HTERT RPE-1 (cell line): ENCODE measurements around the gene TCOF1.

ENCODE experiments used
- in situ Hi-C: fragments of 300-500 bp; cut with MboI; formaldehyde crosslinking; loops from 4 replicates; pipeline ENCODE4 v1.14.3; 2020; ENCODE audit warnings: low sequenced_read_pairs

TCOF1 gene

DNA sequence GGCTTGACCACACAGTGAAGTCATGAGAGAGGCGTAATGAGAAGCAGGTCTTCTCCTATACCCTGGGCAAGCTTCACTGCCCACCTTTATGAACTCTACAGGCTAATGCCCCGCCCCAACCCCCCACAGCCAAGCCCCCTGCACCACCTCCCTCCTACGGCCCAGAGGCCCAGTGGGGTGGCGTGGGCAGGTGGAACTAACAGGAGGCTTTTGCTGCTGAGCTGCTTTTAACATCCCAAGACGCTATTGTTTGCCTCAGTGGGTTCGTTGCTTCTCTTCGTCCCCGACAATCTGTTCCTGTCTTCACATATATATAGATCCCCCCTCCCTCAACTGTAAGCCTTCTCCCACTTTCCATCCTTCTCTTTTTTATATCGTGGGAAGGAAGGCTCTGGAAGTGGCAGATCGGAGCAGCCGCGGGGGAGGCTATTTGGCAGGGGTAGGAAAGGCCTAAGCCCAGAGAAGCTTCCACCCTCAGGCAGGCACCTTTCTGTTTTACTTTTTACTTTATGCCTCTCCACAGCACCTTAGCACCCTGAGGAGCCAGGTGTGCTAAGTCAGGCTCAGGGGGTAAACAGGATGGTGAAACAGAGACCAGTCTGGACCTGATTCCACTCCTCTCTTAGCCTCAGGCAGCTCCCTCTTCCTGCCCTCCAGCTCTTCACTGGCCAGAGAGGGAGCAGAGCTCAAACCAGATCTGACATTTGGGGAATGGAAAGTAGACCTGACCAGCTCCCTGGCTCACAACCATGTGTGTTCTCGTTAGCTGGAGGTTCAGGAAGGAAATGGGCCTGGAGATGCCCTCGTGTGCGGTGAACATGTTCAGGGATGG is 28.7 kb downstream of the TCOF1 start:
- in situ Hi-C loops, result no loop called here

DNA sequence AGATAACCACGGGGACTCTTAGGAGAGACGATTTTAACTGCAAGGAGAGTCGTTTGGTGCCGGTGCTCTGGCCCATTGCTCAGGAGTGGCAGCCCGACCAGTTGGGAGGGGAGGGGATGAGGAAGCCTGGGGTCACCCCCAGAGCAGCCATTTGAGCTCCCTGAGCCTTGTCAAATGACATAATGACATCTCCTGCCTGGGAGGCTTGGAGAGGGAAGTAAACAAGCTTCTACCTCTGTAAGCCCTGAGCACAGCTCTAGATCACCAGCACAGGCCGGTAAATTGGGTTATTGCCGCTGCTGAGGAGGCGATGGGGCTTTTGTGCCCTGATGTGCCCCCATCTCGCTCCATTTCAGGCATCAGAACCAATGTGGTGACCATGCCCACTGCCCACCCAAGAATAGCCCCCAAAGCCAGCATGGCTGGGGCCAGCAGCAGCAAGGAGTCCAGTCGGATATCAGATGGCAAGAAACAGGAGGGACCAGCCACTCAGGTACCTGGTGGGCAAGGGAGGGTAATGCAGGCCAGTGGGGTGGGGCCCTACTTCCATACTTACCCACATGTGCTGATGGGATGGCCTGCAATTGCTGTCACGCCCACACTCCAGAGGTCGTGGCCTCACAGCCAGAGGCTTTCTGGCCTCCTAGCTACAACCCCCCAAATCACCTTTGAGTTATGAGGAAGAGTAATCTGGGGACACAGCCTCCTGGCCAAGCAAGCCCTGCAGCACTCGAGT is 32.2 kb downstream of the TCOF1 start:
- in situ Hi-C loops, result no loop called here

DNA sequence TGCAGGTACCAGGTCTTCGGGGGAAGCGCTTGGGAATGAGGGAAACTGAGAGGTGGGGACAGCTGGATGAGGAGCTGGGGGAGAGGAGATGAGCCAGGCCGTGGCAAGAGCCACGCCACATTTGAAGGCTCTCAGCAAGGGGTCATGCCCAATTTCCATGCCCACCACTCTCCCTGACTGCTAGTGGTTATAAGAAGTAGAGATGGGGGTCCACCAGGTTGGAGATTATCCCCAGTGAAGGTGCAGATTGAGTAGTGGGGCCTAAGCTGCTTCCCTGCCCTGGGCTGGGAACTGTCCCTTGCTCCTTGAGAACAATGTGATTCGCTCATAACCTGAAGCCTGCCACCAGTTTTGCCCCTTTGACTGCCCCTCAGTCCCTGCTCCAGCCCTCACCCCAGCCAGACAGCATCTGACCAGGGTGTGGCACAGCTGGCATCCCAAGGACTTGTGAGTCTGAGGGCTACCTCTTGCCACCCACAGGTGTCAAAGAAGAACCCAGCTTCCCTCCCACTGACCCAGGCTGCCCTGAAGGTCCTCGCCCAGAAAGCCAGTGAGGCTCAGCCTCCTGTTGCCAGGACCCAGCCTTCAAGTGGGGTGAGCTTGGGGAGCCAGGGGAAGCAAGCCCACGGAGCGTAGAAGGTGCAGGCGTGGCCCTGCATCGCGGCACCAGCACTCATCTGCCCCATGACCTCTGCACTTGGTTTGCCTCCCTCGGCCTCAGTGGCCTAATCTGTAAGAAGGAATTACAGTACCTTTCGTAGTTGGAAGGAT is 33.8 kb downstream of the TCOF1 start:
- in situ Hi-C loops, result no loop called here

DNA sequence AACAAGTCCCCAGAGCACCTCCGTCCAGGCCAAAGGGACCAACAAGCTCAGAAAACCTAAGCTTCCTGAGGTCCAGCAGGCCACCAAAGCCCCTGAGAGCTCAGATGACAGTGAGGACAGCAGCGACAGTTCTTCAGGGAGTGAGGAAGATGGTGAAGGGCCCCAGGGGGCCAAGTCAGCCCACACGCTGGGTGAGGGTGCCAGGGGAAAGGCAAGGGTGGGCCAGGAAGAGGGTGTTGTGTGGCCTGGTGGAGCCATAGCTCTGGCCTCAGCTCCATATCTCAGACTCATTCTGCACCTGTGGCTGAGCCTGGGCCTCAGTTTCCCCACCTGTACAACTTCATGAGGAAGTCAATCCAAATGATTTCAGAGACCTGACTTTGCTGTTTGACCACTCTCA is 34.5 kb downstream of the TCOF1 start:
- in situ Hi-C loops, result no loop called here

DNA sequence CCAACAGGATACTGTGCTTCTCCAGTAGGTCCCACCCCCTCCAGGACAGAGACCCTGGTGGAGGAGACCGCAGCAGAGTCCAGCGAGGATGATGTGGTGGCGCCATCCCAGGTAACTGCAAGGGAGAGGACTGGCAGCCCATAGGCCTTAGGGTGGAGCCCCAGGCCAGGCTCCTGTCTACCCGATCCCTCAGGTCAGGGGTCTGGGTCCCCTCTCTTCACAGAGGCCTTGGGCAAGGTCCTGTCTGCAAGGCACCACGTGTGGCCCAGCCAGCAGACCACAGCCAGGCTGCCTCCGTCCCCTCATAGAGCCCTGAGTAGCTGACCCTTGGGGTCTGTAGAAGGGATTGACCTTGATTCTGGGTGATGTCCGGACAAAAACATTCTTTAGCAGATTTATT is 35.2 kb downstream of the TCOF1 start:
- in situ Hi-C loops, result no loop called here

DNA sequence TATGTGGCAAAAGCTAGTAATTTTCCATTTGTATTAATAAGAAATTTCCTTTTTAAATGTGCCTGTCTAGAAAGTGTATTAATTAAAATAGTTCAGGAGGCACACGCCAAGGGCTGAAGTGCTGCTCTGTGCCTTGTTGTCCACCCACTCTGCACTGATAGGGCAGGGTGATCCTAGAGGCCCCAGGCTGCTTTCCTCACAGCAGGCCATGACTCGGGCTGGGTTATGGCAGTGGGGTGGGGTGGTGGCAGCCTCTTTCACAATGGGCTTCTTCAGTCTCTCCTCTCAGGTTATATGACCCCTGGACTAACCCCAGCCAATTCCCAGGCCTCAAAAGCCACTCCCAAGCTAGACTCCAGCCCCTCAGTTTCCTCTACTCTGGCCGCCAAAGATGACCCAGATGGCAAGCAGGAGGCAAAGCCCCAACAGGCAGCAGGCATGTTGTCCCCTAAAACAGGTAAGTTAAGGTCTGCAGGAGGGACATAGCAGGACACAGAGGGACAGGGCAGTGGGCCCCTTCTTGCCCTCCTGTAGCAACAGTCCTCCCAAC is 35.7 kb downstream of the TCOF1 start:
- in situ Hi-C loops, result no loop called here

DNA sequence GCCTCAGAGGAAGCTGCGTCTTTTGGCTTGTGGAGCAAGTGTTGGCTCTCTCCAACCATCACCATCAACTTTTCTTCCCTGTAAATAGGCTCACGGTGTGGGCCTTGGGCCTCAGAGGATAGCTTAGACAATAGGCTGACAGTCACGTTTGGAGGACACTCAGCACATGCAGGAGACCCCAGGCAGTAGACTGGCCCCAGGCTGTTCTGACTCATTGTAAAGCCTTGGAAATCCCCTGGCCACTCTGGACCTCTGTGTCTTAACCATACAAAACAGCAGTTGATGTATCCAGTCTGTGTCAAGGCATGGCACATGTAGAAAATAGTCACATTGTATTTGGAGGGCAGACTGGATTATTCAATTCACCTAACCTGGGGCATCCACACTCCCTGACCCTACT is 36.6 kb downstream of the TCOF1 start:
- in situ Hi-C loops, result no loop called here

DNA sequence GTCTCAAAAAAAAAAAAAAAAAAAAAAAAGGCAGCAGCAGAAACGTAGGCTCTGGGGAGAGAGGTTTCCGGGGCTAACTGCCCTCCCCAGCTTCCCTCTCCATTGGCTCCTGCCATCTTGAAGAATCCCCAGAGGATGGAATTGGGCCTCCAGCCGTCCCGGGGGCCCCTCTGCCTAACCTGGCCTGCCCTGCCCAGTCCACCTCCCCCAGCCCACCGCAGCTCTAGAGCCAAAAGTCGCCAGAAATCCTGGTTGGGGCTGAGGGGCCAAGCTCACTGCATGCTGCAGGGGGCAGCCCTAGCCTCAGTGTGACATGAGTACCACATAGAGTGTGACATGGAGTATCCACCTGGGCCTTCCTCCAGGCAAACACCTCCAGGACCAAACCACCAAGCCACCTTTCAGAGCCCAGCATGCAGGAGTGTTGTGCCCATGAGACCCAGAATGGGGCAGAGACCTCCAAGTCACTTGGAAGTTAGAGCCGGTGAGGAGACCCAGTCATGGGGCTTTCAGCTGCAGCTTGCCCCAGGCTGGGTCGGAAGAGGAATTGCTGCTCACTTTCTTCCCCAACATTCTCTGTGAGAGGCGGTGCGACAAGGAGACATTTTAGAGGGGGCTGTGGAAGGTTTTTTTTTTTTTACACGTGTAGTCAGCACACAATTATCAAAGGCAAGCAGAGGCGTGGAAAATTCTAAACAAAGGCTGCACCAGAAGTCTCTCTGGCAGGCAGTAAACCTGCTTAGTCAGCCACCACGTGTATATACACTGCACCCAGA is 37.6 kb downstream of the TCOF1 start:
- in situ Hi-C loops, result no loop called here

DNA sequence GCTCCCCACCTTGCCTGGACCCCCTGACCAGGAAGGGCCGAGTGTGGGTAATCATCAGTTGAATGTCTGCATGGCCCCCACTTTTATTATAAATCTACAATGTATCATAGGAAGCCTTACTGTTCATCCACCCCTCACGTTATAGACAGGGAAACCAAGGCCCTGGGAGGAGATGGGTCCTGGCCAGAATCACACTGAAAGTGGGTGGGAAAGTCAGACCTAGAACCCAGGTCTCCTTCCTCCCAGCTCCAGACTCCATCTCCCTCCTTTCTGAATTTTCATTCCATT is 38.1 kb downstream of the TCOF1 start:
- in situ Hi-C loops, result no loop called here

DNA sequence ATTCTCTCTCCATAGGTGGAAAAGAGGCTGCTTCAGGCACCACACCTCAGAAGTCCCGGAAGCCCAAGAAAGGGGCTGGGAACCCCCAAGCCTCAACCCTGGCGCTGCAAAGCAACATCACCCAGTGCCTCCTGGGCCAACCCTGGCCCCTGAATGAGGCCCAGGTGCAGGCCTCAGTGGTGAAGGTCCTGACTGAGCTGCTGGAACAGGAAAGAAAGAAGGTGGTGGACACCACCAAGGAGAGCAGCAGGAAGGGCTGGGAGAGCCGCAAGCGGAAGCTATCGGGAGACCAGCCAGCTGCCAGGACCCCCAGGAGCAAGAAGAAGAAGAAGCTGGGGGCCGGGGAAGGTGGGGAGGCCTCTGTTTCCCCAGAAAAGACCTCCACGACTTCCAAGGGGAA is 38.8 kb downstream of the TCOF1 start:
- in situ Hi-C loops, result no loop called here

DNA sequence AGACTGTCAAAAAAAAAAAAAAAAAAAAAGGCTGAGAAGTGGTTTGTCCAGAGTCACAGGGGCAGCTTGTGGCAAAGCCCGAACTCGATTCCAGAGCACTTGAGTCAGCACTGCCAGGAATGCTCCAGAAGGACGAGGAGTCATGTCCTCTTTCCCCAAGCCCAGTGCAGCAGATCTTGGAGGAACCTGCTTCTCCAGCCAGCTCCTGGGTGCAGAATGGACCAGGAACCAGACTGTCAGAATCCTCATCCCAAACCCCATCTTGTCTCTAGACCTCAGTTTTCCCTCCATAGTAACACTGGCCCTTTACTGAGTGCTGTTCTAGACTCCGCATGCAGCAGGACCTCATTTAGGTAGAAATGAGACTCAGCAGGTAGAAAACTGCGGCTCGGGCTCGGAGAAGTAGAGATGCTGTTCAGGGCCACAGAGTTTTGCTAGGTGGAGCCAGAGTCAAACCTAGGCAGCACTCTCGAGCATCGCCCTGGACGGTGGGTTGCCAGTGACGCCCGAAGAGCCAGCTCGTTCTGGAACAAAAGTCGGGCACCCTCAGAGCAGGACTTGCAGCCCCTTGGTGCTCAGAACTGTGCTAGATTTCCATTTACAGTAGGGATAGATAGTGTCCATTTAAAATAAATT is 39.8 kb downstream of the TCOF1 start:
- in situ Hi-C loops, result no loop called here

DNA sequence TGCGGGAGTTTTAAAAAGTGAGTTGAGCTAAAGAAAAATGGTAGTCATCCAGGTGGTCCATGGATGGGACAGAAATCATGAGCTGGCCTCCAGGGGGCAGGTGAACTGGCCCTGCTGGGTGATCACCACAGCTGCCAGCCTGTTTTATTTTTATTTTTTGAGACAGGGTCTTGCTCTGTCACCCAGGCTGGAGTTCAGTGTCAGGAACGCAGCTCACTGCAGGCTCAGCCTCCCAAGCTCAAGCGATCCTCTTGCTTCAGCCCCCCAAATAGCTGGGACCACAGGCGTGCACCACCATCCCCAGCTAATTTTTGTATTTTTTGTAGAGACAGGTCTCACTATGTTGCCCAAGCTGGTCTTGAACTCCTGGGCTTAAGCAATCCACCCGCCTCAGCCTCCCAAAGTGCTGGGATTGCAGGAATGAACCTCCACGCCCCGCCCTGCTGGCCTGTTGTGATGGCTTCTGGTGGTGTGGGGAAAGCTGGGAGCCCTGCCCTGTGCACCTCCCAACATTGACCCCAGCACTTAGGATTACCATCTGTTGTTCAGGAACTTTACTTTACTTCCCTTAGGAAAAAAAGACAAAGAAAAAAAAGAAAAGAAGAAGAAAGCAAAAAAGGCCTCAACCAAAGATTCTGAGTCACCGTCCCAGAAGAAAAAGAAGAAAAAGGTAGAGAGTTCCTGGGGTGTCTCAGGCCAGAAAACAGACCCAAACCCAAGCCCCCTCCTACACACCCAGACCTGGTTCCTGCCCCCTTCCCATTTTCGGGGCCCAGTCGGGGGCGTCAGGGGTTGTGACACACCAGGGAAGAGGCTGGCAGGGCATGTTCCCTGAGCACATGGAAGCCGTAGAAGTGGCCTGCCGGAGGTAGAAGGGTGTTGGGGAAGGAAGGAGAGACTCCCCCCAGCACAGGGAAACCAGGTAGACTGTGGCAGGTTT is 40.6 kb downstream of the TCOF1 start:
- in situ Hi-C loops, result no loop called here

DNA sequence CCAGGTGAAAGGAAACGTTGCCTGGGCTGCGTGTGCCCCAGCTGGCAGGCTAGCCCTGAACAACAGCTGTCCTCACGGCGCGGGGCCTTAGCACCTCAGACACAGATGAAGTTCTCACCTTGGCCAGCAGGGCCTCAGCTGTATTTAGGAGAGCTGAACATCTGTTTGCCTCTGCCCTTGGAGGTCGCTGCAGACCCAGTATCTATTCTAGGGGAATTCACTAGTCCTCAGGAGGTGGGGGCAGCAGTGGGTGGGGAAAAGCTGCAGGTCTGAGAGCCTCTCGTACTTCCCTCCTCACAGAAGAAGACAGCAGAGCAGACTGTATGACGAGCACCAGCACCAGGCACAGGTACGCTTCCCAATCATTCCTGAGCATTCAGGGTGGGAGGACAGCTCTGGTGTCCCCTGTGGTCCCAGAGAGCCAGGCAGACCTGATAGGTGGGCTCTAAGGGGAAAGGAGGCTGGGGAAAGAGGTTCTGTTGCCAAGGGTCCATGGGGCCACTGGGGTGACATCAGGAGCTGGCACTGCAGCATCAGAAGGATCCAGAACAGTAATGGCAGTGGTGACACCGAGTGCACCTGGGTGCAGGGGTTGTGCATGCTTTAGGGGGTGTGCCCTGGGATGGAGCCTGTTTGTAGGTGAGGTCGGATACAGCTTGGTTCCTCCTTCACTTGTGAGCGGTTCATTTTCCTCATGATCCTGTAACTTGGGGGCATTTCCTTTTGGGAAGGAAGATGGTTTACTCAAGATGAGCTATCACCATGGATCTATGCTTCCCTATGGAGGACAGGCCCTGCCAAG is 41.4 kb downstream of the TCOF1 start:
- in situ Hi-C loops, result no loop called here

DNA sequence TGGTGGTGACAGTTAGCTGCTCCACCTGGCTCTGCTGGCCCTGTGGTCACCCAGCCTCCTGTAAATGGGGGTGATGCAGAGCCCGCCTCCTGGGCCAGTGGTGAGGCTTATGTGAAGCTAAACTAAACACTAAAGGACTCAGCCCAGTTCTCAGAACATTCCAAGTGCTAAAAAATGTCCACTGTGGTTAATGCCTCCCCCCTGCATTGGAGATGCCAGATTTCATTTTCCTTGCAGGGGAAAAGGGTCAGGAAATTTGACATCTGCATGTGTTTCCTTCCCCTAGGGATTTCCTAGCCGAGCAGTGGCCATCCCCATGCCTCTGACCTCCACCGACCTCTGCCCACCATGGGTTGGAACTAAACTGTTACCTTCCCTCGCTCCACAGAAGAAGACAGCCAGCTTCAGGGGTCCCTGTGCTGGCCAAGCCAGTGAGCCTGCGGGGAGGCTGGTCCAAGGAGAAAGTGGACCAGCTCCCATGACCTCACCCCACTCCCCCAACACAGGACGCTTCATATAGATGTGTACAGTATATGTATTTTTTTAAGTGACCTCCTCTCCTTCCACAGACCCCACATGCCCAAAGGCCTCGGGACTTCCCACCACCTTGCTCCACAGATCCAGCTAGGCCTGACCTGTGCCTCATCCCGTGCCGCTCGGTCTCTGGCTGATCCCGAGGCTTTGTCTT is 42.2 kb downstream of the TCOF1 start:
- in situ Hi-C loops, result no loop called here

DNA sequence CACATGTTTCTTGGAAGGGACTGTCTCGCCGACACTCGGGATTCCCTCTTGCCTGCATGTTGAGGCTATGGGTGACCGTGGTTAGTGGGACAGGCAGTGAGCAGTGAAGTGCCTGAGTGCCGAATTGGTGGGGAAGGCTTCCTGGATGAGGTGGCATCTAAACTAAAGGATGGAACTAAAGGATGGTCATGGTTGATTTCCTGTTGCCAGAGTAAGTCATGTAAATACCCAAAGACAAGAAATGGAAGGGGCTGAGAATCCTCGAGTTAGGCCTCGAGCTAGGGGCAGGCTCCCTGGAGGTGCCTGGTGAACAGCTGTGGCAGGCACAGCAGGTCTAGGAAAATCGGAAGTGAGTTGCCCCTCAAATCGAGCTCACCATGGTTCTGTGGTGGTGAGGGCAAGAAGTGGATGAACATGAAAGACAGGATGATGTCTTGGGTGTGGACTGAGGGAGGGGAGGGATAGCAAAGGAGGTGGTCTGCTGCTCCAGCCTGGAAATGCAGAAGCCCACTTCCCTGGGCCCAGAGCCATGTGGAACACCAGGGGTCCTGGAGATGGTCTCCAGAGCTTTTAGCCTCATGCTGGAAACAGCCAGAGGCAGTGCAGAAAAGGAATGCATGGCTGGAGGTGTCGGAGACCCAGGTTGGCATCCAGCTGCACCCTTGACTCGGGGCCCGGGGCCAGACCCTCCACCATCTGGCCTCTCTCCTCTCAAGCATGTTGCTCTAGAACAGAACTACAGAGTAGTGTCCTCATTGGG is 43.0 kb downstream of the TCOF1 start:
- in situ Hi-C loops, result no loop called here

DNA sequence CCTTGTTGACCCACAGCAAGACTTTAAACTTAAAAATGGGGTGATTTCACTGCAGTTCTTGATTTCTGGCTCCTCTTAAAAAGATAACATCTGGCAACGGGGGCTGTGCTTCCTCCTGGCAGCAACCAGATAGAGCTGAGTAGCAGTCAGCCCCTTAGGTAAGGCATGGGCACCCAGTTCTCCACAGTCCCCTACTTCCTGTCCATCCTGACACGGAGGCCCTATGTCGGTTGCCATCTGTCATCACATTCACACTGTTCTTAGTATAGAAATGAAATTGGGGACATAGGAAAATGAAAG is 43.5 kb downstream of the TCOF1 start:
- in situ Hi-C loops, result no loop called here
